ENCODE results near the gene GPATCH1. TPM values are rescaled to one million over a fixed set of nuclear protein-coding genes. Genes with fewer than 3 reads are reported as not detected.
"Not testable (repeated sequence)": the region's sequence is repeated elsewhere in the genome, so short reads cannot be mapped to it uniquely, and the experiment has no call there.

GPATCH1 gene
- total RNA-seq, 1 experiment from 2014 or later = 16.6 TPM

GRCh38 chr19:33040994-33041827 is 39.8 kb upstream of the GPATCH1 start:
- DNase-seq (ENCODE audit: low spot score) = no peak
- TF ChIP-seq EZH2 (IDR thresholded peaks at IDR 0.05; ENCODE audit: borderline replicate concordance, low read depth, low read length, poor library complexity, severe bottlenecking) = no peak
- TF ChIP-seq, protein P1, sequence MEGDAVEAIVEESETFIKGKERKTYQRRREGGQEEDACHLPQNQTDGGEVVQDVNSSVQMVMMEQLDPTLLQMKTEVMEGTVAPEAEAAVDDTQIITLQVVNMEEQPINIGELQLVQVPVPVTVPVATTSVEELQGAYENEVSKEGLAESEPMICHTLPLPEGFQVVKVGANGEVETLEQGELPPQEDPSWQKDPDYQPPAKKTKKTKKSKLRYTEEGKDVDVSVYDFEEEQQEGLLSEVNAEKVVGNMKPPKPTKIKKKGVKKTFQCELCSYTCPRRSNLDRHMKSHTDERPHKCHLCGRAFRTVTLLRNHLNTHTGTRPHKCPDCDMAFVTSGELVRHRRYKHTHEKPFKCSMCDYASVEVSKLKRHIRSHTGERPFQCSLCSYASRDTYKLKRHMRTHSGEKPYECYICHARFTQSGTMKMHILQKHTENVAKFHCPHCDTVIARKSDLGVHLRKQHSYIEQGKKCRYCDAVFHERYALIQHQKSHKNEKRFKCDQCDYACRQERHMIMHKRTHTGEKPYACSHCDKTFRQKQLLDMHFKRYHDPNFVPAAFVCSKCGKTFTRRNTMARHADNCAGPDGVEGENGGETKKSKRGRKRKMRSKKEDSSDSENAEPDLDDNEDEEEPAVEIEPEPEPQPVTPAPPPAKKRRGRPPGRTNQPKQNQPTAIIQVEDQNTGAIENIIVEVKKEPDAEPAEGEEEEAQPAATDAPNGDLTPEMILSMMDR (conservative IDR thresholded peaks at IDR 0.05; ENCODE audit: low read depth, low read length) = no peak
- Histone ChIP-seq H3K4me1 (ENCODE audit: insufficient read depth, low read length, poor library complexity, severe bottlenecking) (no peaks in the 10 kb centered on the region), H3K27ac (ENCODE audit: low read depth, low read length, poor library complexity, severe bottlenecking) (no peak overlapping the region), H3K36me3 (ENCODE audit: insufficient read depth, low read length, poor library complexity, severe bottlenecking) (no peaks in the 10 kb centered on the region), H3K4me3 (ENCODE audit: low read depth, low read length, poor library complexity, severe bottlenecking) (no peak overlapping the region), H3K9me3 (ENCODE audit: low read depth, low read length, poor library complexity, severe bottlenecking) (no peaks in the 10 kb centered on the region), H3K27me3 (replicated peaks; ENCODE audit: insufficient read depth, low read depth, low read length, poor library complexity) (no peaks in the 10 kb centered on the region)
- no TSS peak for BruUV-seq (replicated peaks)
- CTCF ChIA-PET = no interaction called here
- intact Hi-C loops (cut with micrococcal nuclease; ENCODE audit: unreplicated experiment) = no loop called here
- POLR2A ChIA-PET (ENCODE audit: low non-redundant PET) = no interaction called here

- intact Hi-C loops (cut with micrococcal nuclease; ENCODE audit: unreplicated experiment) = not testable (repeated sequence)
Observed at GRCh38 chr19:33041828-33042160, 39.2 kb upstream of the GPATCH1 start.

DNA sequence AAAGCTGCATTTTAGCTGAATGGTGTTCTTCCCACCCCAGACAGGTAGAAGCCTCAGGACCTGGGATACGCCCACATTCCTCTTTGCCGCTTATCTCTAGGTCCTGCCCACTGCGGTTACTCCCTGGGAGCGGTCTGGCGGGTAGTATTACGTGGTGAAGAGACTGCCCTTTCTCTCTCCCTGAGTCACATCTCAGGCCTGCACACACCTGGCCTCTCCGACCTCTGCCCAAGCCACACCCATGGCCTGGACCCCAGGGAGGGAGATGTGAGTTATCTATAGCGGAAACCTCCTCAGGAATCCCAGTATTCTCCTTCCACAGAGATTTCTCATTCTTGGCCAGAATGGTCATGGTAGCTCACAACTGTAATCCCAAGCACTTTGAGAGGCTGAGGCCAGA is 33.6 kb upstream of the GPATCH1 start:
- ChIA-PET CTCF (no interaction called here), POLR2A (ENCODE audit: low non-redundant PET) (no interaction called here)
- Histone ChIP-seq H3K36me3 (ENCODE audit: insufficient read depth, low read length, poor library complexity, severe bottlenecking) (no peaks in the 10 kb centered on the region), H3K9me3 (ENCODE audit: low read depth, low read length, poor library complexity, severe bottlenecking) (no peaks in the 10 kb centered on the region), H3K4me1 (ENCODE audit: insufficient read depth, low read length, poor library complexity, severe bottlenecking) (peaks cover 1% of the 10 kb centered on the region), H3K27ac (ENCODE audit: low read depth, low read length, poor library complexity, severe bottlenecking) (no peak overlapping the region), H3K4me3 (ENCODE audit: low read depth, low read length, poor library complexity, severe bottlenecking) (no peak overlapping the region), H3K27me3 (replicated peaks; ENCODE audit: insufficient read depth, low read depth, low read length, poor library complexity) (no peaks in the 10 kb centered on the region)
- intact Hi-C loops (cut with micrococcal nuclease; ENCODE audit: unreplicated experiment) = no loop called here
- BruUV-seq (replicated peaks) = no TSS peak
- no peak for TF ChIP-seq EZH2 (IDR thresholded peaks at IDR 0.05; ENCODE audit: borderline replicate concordance, low read depth, low read length, poor library complexity, severe bottlenecking)
- TF ChIP-seq, protein P1 (conservative IDR thresholded peaks at IDR 0.05; ENCODE audit: low read depth, low read length) = no peak
- no peak for DNase-seq (ENCODE audit: low spot score)

More at GRCh38 chr19:33041828-33042160, 39.2 kb upstream of the GPATCH1 start:
- H3K36me3 ChIP-seq (ENCODE audit: insufficient read depth, low read length, poor library complexity, severe bottlenecking); DNase-seq (ENCODE audit: low spot score); BruUV-seq (replicated peaks); POLR2A ChIA-PET (ENCODE audit: low non-redundant PET); H3K4me3 ChIP-seq (ENCODE audit: low read depth, low read length, poor library complexity, severe bottlenecking); H3K4me1 ChIP-seq (ENCODE audit: insufficient read depth, low read length, poor library complexity, severe bottlenecking); H3K27ac ChIP-seq (ENCODE audit: low read depth, low read length, poor library complexity, severe bottlenecking); CTCF ChIA-PET; H3K9me3 ChIP-seq (ENCODE audit: low read depth, low read length, poor library complexity, severe bottlenecking); H3K27me3 ChIP-seq (replicated peaks; ENCODE audit: insufficient read depth, low read depth, low read length, poor library complexity): not testable (repeated sequence)
